DOHH2 (cell line): ENCODE measurements around the gene CACNA2D1.

Source experiments
- CTCF ChIP-seq: fragments of 200-600 bp; sonication (generic); IDR thresholded peaks from one replicate; pipeline ENCODE4 v1.5.1; 2014; ENCODE audit warnings: antibody characterized with exemption, mild to moderate bottlenecking, low read depth, low read length; ENCODE audit not compliant: poor library complexity, severe bottlenecking
- EZH2phosphoT487 ChIP-seq: fragments of 200-600 bp; sonication (generic); IDR thresholded peaks from 2 replicates; pipeline ENCODE4 v1.6.1; 2017; ENCODE audit warnings: borderline replicate concordance, mild to moderate bottlenecking, antibody characterized with exemption, low read length, moderate library complexity, mixed read lengths

GRCh38 chr7:82172881-82173280, 270.7 kb downstream of the CACNA2D1 start:
- TF ChIP-seq CTCF (no peak), EZH2phosphoT487 (no peak)
